Cardiac fibroblast (primary cell): ENCODE data around the gene TMEM98.
"Not testable (repeated sequence)": the region's sequence is repeated elsewhere in the genome, so short reads cannot be mapped to it uniquely, and the experiment has no call there.

Source experiments
- DNase-seq, 2 donors: peaks; one replicate each; pipeline versions ENCODE4 v3.0.0 to v3.0.0-alpha.2; 2010; ENCODE audit warnings: low read depth in 2 of 2
- H3K4me3 ChIP-seq, 2 donors: replicated peaks in 1 of 2; 1 replicate in 1 of 2; 2 replicates in 1 of 2; pipeline ENCODE4 v1.5.1; 2011; ENCODE audit warnings: low read depth in 2 of 2, low read length in 2 of 2, mild to moderate bottlenecking in 2 of 2, moderate library complexity in 1 of 2
- TF ChIP-seq, protein P1 (sequence below): IDR thresholded peaks from one replicate; pipeline ENCODE4 v1.5.1; 2011; ENCODE audit warnings: low read depth, mild to moderate bottlenecking, low read length, inconsistent platforms

Gene TMEM98

DNA sequence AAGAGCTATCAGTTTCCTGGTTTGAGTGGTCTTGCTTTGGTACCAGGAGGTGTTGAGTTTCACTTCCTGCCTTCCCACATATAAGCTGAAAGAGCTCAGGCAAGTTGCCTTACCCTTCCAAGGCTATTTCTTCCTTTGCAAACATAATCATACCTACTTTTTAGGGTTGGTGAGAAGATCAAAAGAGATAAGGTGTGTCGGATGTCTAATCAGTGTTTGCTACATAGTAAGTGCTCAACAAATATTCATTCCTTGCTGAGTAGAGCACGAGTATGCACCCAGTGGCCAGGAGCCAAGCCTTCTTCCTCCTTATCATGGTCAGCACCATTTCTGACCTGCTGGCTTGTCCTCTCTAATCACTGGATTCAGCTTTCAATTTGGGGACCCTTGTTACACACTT, 12.7 kb upstream of the TMEM98 start:
- DNase-seq: no peak
- TF ChIP-seq, protein P1, sequence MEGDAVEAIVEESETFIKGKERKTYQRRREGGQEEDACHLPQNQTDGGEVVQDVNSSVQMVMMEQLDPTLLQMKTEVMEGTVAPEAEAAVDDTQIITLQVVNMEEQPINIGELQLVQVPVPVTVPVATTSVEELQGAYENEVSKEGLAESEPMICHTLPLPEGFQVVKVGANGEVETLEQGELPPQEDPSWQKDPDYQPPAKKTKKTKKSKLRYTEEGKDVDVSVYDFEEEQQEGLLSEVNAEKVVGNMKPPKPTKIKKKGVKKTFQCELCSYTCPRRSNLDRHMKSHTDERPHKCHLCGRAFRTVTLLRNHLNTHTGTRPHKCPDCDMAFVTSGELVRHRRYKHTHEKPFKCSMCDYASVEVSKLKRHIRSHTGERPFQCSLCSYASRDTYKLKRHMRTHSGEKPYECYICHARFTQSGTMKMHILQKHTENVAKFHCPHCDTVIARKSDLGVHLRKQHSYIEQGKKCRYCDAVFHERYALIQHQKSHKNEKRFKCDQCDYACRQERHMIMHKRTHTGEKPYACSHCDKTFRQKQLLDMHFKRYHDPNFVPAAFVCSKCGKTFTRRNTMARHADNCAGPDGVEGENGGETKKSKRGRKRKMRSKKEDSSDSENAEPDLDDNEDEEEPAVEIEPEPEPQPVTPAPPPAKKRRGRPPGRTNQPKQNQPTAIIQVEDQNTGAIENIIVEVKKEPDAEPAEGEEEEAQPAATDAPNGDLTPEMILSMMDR: no peak
- H3K4me3 ChIP-seq: no peak overlapping the region

DNA sequence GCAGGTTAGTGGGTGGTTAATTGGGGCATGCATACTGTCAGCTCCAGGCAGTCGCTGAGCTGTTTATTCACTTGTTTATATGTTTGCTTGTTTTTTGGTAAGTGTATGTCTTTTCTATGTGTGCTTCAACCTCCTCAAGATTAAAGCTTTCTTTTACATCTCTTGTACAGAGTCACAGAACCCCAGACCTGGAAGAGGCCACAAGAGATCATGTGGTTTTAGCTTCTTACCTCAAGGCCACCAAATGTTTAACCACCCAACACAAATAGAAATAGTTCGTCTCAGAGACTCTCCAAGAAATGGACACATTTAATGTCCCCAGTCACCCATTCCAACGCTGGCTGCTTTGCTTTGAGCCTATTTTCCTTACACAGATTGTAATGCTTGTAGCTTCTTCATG, 11.8 kb upstream of the TMEM98 start:
- no peak overlapping the region for H3K4me3 ChIP-seq
- no peak for DNase-seq
- TF ChIP-seq, protein P1: no peak

DNA sequence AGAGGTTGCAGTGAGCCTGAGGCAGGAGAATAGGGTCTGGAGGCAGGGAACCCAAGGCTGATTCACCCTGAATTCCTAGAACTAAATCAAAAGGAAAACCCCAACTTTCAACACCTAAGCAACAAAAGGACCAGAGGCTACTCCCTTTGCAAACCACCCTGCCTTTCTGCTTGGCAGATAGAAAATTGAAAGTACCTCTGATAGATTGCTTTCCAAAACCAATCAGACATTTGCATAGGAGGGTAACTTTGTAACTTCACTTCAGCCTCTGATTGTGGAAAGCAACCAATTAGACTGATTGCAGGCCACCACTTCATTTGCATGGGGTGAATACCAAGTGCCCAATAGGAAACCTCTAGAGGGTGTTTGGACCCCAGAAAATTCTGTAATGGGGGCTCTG, 10.9 kb upstream of the TMEM98 start:
- no peak for DNase-seq
- TF ChIP-seq, protein P1: no peak
- no peak overlapping the region for H3K4me3 ChIP-seq

DNA sequence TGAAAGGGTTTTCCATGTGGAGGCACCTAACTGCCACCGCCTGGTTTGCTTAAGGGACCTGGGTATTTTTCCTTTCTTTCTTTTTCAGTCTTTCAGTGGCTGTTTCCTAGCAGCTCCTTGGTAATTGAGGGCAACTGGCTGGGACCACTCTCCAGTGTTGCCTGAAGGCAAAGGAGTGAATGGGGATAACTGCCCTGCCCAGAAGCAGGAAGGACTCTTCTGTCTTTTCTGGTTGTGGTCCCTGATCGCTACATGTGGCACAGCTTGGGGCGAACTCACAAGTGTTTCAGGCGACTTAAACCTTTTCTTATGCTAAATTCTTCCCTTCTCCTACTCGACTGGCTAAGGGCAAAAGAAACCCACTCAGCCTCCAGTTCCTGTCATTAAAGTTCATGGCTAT, 10.1 kb upstream of the TMEM98 start:
- no peak for DNase-seq
- TF ChIP-seq, protein P1: no peak
- no peak overlapping the region for H3K4me3 ChIP-seq

DNA sequence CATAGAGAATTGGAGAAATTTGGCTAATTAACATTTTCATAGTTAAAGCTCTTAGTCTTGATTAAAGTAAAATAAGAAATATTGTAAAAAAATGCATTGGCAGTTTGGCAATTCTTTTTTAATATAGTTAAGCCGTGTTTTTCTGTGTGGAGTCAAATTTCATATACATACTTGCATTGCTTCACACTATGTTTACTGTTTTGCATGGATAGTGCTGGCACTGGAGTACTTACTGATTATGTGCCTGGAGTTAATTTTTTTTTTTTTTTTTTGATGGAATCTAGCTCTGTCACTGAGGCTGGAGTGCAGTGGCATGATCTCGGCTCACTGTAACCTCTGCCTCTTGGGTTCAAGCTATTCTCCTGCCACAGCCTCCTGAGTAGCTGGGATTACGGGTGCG, 8.1 kb upstream of the TMEM98 start:
- not testable (repeated sequence) for H3K4me3 ChIP-seq, DNase-seq

DNA sequence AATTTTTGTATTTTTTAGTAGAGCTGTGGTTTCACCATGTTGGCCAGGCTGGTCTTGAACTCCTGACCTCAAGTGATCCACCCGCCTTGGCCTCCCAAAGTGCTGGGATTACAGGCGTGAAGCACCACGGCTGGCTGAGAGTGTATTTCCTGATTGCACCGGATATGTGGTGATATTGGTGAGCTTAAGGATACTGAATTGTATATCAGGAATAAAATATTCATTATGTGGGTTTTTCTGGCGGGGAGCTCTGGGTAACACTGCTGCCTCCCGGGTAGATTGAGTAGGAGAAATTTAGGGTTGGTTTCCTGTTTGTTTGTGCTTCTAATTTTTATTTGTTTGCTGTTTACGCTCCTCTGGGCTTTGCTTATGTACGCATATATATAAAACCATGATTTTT, 7.7 kb upstream of the TMEM98 start:
- TF ChIP-seq, protein P1: no peak
- H3K4me3 ChIP-seq: no peak overlapping the region
- DNase-seq: no peak

DNA sequence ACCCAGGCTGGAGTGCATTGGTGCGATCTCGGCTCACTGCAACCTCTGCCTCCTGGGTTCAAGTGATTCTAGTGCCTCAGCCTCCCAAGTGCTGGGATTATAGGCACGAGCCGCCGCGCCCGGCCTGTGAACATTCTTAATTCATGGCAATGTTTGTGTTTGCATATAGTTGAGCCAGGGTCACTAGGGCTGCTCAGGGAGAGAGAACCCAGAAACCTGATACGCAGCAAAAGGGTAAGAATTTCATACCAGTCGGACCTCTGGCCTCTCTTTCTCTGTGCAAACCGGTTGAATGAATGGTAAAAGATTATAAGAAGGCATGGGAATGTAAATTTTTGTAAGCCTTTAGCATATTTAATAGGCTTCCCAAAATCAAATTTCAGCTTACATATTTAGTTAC, 6.9 kb upstream of the TMEM98 start:
- H3K4me3 ChIP-seq: no peak overlapping the region
- TF ChIP-seq, protein P1: no peak
- DNase-seq: no peak

DNA sequence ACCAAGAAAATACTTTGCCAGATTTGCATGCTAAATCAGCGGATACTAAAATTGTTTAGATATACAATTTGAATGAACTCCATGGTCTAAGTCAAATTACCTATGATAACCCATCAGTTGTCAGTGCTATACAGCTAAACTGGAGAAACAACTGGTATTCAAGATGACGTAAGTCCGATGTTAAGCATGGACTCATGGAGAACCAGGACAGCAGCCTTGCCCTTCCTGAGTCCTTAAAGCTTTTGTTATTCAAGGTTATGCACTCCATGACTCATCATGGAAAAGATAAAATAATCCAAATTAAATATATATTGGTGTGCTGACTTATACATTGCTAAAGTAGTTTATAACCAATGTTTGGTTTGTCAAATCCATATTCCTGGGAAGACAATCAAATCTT, 4.0 kb upstream of the TMEM98 start:
- not testable (repeated sequence) for H3K4me3 ChIP-seq
- DNase-seq: peak; percentile 19 to 39
